C4-2B (cell line): ENCODE measurements around the gene HYAL3.

ENCODE experiments used
- H3K27ac ChIP-seq: fragments of 450-650 bp; 2 replicates; pipeline ENCODE4 v1.5.1; 2017
- CTCF ChIP-seq: fragments of 450-650 bp; conservative IDR thresholded peaks from 2 replicates; pipeline ENCODE4 v1.5.1; 2017; ENCODE audit warnings: mild to moderate bottlenecking
- ZFX ChIP-seq: fragments of 450-650 bp; IDR thresholded peaks from 2 replicates; pipeline ENCODE4 v1.6.1; 2017

Gene HYAL3

GRCh38 chr3:50327129-50327528 lies 27.9 kb upstream of the HYAL3 start:
- H3K27ac ChIP-seq = peak overlapping the region; percentile 80
- TF ChIP-seq CTCF = no peak
- no peak for TF ChIP-seq ZFX

- H3K27ac ChIP-seq = no peak overlapping the region
- TF ChIP-seq ZFX (no peak), CTCF (no peak)
Measured at GRCh38 chr3:50326182-50326541, 27.0 kb upstream of the HYAL3 start.

- TF ChIP-seq ZFX (no peak), CTCF (no peak)
- H3K27ac ChIP-seq = no peak overlapping the region
Measured at GRCh38 chr3:50325497-50326181, 26.4 kb upstream of the HYAL3 start.

- TF ChIP-seq CTCF (no peak), ZFX (no peak)
- H3K27ac ChIP-seq = no peak overlapping the region
Measured at GRCh38 chr3:50325113-50325480, 25.9 kb upstream of the HYAL3 start.

- TF ChIP-seq CTCF (peak; percentile 87), ZFX (no peak)
- H3K27ac ChIP-seq = no peak overlapping the region
Measured at GRCh38 chr3:50324351-50325112, 25.3 kb upstream of the HYAL3 start.

GRCh38 chr3:50323614-50324199 lies 24.5 kb upstream of the HYAL3 start:
- TF ChIP-seq ZFX (no peak), CTCF (no peak)
- no peak overlapping the region for H3K27ac ChIP-seq

GRCh38 chr3:50323092-50323600 lies 23.9 kb upstream of the HYAL3 start:
- no peak overlapping the region for H3K27ac ChIP-seq
- no peak for TF ChIP-seq ZFX
- TF ChIP-seq CTCF = no peak
